Posterior cingulate gyrus (tissue), 11 donors: ENCODE data around the gene EMC8.

Source experiments
- DNase-seq, 10 donors: peaks; one replicate each; pipeline versions ENCODE4 v3.0.0 to v3.0.0-alpha.2; 2020 to 2021; ENCODE audit warnings: mixed read lengths in 3 of 10
- intact Hi-C: fragments of 100-400 bp; cut with DNase I; formaldehyde crosslinking; loops from one replicate; pipeline ENCODE4 v1.15.1; 2023

Gene EMC8

DNA sequence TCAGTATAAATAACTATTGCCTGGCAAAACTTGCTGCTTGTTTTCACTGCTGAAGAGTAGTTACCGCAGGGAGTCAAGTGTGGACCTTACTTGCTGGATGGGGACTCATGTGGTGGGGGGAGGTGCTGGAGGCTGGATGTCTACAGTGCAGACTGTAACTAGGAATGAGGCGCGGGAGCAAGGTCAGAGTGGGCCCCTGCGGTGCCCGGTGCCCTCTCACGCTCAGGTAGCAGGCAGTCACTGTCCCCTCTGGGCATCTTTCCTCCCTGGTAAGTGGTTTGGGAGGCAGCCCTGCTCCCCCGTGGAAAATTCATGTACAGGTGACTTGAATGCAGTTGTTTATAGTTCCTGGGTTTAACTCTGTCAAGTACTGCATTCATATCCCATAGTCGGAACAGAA lies 4.6 kb downstream of the EMC8 start:
- intact Hi-C loops = loop anchor here (10.0 kb wide), 1 partner anchor 140 kb away; no protein-coding TSS in a partner anchor

DNA sequence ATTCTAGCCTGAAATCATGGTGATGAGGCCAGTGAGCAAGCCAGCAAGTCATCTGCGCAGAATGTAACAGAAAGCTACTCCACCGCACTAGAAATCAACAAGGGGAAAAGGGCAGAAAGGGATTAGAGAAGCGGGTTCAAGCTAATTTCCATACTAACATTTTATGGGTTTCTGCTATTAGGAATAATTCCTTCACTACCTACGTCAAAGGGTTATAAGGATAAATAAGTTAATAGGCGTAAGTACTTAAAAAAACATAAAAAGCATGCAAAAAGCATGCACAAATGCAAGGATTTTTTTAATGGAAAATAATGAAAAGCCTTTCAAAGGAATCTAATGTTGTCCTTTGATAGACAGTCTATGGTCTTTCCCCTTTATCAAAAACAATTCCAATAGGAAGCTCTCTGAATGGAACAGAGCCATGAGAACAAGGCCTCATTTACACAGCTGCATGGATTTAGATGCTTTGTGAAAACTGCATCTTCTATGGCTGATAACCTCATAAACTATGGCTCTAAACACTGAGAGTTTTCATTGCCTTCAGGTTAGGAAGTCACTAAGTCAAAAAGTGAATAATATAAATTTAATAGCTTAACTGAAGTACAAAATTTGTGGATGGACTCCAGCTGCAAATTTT lies 5.6 kb downstream of the EMC8 start:
- no peak for DNase-seq
- intact Hi-C loops = loop anchor here (10.0 kb wide), 1 partner anchor 139 kb away; no protein-coding TSS in a partner anchor

More for the DNA sequence above, 4.6 kb downstream of the EMC8 start:
- peak in 1 of 10 donors; percentile 33 for DNase-seq

GRCh38 chr16:85789773-85790172 lies 9.6 kb downstream of the EMC8 start:
- DNase-seq = peak in 1 of 10 donors; percentile 6
- intact Hi-C loops = loop anchor here (10.0 kb wide), 1 partner anchor 135 kb away; no protein-coding TSS in a partner anchor

GRCh38 chr16:85788819-85789218 lies 10.5 kb downstream of the EMC8 start:
- intact Hi-C loops = no loop called here
- DNase-seq = peak in 1 of 10 donors; percentile 2

DNA sequence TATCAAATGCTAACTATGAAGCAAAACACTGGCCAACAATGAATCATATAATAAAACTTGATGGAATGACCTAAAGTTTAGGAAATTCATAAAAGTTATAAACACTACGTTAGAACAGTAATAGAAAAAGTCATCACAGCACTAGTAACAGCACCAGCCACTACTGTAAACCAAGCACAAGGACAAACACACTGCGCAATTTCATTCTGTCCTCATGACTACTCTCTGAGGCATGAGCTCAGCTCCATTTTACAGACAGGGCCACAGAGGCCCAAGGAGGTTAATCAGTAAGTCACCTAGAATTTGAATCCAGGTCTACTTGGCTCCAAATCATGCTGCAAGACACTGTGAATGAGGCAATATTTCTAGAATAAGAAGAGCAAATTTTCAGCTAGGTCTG lies 13.4 kb downstream of the EMC8 start:
- intact Hi-C loops = no loop called here
- DNase-seq = no peak

- DNase-seq = peak in 1 of 10 donors; percentile 16
- intact Hi-C loops = no loop called here
These were observed 14.5 kb downstream of the EMC8 start for GRCh38 chr16:85784813-85785212.

- intact Hi-C loops = no loop called here
These were observed 15.9 kb downstream of the EMC8 start for GRCh38 chr16:85783441-85783840.

DNA sequence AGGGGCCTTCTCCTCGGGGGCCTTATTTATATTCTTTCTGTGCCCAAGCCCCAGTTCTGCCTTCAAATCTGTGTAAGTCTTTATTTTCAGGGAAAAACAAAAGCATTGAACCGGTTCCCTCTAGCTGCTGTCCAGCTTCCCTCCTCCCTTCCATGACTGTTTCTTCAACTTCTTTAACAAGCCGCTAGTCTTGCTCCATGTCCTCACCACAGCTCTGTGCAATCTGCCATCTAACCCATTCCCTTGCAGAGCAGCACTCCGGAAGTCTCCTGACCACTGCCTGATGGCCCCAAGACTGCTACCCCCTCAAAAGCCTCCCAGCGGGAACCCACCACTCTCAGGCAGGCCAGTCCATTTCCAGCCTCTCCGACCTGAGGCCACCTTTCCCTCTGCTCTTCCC lies 16.9 kb downstream of the EMC8 start:
- peak in 1 of 10 donors; percentile 57 for DNase-seq
- intact Hi-C loops = no loop called here

More at GRCh38 chr16:85783441-85783840, 15.9 kb downstream of the EMC8 start:
- peak in 1 of 10 donors; percentile 27 for DNase-seq

DNA sequence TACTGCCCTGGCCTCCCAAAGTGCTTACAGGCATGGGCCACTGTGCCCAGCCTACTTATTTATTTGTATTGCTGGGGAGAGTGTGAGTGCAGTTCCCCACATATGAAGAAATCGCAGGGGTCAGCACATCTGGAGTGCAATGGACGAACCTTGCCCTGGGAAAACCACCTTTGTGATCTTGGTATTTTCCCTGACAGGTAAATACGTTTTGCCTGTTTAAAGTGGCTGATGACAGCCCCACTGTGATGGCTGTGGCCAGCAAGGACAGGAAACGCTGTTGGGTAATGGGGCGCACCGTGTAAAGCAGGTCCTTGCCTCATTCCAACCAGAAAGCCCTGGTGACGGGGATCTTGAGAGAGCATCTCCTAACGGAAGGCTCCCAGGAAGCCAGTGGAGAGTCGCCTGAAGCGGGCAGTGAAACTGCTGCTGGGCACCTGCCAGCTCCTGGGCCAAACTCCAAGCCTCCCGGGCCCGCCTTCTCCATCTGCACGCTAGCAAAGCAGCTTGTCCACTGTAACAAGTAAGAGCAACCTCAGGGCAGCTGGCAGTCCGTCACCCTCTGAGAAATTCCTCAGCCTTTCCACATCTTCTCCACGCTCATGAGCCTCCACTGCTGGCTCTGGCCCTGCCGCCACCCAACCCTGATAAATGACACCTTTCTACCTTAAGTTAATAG lies 17.5 kb downstream of the EMC8 start:
- intact Hi-C loops = no loop called here
- DNase-seq = peak; percentile 57 to 97 (median 82)

- peak in 1 of 10 donors; percentile 50 for DNase-seq
- intact Hi-C loops = no loop called here
These were observed 18.2 kb downstream of the EMC8 start for GRCh38 chr16:85781156-85781555.

- DNase-seq = peak in 1 of 10 donors; percentile 80
These were observed 19.1 kb downstream of the EMC8 start for GRCh38 chr16:85780281-85780680.

GRCh38 chr16:85778873-85779272 lies 20.5 kb downstream of the EMC8 start:
- intact Hi-C loops = no loop called here

More at GRCh38 chr16:85780281-85780680, 19.1 kb downstream of the EMC8 start:
- intact Hi-C loops = no loop called here

DNA sequence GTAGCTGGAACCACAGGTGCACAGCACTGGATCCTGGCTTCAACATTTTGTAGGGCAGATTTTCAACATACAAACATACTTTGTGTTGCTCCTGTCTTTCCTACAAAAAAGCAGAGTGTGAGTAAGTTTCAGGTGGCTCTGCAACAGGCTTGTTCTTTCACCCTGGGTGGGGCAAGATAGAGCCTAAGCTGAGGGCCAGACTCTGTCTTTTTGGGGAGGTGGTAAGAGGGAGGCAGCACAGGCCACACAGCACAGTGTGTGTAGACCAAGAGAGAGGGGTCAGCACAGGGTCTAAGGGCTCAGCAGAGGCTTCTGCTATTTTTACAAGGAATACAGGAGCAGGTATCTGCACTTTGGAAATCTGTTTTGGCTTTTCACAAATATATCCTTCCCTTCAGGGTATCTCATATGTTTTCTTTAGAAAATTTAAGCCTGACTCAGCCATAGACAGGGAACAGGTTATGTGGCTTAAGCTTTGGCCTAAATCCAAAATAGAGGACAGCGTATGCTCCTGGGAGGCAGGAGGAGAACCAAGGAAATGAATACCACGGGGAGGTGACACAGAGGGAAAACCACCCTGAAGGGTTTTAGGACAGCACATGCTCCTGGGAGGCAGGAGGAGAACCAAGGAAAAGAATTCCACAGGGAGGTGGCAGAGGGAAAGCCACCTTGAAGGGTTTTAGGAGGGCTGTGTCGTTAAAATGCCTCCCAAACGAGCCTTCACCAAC lies 21.6 kb downstream of the EMC8 start:
- intact Hi-C loops = no loop called here
- DNase-seq = peak in 1 of 10 donors; percentile 13

More at GRCh38 chr16:85778873-85779272, 20.5 kb downstream of the EMC8 start:
- DNase-seq = peak in 1 of 10 donors; percentile 66

DNA sequence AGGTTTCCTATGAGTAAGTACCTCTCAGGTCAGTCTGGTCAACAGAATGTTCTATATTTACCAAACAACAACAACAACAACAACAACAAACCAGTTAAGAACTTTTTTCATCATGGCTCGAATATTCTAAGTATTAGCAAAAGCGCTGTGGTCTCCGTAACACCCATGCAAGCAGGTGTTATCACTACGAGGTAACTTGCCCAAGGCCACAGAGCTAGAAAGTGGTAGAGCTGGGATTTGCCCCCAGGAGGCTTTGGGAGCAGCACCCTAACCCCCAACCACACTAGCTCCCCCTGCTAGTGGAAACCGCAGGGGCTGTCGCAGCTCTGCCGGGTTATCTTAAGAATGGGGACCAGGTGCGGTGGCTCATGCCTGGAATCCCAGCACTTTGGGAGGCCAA lies 24.5 kb downstream of the EMC8 start:
- intact Hi-C loops = no loop called here
- DNase-seq = peak in 1 of 10 donors; percentile 4

- intact Hi-C loops = no loop called here
- peak in 1 of 10 donors; percentile 5 for DNase-seq
These were observed 25.2 kb downstream of the EMC8 start for GRCh38 chr16:85774136-85774535.

- DNase-seq = peak in 1 of 10 donors; percentile 6
- intact Hi-C loops = no loop called here
These were observed 26.3 kb downstream of the EMC8 start for GRCh38 chr16:85773044-85773443.

GRCh38 chr16:85770741-85771140 lies 28.6 kb downstream of the EMC8 start:
- peak in 3 of 10 donors; percentile 2 to 40 (median 9) for DNase-seq
- intact Hi-C loops = no loop called here

DNA sequence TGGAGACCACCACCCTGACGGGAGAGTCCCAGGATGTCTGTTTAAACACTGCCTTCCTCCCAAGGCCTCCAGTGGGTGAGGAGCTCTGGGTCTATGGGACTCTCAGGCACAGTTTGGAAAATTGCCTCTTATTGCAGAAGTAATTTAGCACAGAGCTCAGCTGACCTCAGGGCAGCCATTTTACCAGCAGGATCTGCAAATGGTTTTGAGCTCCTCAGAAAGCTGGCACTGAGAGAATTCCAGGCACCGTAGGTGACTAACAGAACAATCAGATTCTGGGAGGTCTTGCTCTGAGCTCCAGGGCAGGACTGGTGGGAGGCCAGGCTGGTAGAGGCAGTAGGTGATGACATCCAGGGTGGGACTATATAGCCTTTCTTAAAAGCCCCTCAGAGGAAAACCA lies 31.1 kb downstream of the EMC8 start:
- intact Hi-C loops = no loop called here
- DNase-seq = peak in 2 of 10 donors; percentile 15 to 19

DNA sequence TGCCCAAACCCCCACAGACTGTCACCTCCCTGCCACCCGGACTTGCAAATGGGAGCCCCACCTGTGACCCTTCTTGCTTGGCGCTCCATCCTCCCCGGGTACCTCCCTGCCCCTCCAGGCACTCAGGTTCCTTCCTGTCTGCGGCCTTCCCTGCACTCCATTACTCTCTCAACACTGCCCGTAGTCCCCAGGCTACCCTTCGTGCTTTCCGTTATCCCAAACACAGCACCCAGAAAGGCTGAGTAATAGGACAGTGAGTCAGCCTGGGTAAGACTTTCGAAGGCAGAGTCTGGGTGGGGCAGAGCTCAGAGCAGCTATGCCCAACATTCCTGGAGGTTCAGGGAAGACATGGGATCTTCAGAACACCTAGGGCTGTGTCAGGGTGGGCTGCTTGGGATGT lies 31.8 kb downstream of the EMC8 start:
- intact Hi-C loops = no loop called here
- DNase-seq = peak in 3 of 10 donors; percentile 37 to 80 (median 75)

- intact Hi-C loops = no loop called here
These were observed 33.6 kb downstream of the EMC8 start for GRCh38 chr16:85765767-85766166.

GRCh38 chr16:85765211-85765610 lies 34.1 kb downstream of the EMC8 start:
- DNase-seq = peak in 1 of 10 donors; percentile 35
- intact Hi-C loops = no loop called here

More at GRCh38 chr16:85765767-85766166, 33.6 kb downstream of the EMC8 start:
- DNase-seq = peak in 1 of 10 donors; percentile 18
